GM19463 (cell line): ENCODE results near the gene HSPA12A.

Source experiments
- ATAC-seq: cut with Tn5 transposase; IDR thresholded peaks from one replicate; pipeline ENCODE4 v1.9.1; 2021; ENCODE audit warnings: mild to moderate bottlenecking, moderate library complexity; ENCODE audit not compliant: unreplicated experiment

HSPA12A gene, protein sequence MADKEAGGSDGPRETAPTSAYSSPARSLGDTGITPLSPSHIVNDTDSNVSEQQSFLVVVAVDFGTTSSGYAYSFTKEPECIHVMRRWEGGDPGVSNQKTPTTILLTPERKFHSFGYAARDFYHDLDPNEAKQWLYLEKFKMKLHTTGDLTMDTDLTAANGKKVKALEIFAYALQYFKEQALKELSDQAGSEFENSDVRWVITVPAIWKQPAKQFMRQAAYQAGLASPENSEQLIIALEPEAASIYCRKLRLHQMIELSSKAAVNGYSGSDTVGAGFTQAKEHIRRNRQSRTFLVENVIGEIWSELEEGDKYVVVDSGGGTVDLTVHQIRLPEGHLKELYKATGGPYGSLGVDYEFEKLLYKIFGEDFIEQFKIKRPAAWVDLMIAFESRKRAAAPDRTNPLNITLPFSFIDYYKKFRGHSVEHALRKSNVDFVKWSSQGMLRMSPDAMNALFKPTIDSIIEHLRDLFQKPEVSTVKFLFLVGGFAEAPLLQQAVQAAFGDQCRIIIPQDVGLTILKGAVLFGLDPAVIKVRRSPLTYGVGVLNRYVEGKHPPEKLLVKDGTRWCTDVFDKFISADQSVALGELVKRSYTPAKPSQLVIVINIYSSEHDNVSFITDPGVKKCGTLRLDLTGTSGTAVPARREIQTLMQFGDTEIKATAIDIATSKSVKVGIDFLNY

GRCh38 chr10:116742367-116743265, at the start of gene HSPA12A:
Gene HSPA12A, minus strand, starts transcription at chr10:116742566. Its CDS starts 97 bp downstream, at chr10:116742469.
- peak; percentile 94 for ATAC-seq

DNA sequence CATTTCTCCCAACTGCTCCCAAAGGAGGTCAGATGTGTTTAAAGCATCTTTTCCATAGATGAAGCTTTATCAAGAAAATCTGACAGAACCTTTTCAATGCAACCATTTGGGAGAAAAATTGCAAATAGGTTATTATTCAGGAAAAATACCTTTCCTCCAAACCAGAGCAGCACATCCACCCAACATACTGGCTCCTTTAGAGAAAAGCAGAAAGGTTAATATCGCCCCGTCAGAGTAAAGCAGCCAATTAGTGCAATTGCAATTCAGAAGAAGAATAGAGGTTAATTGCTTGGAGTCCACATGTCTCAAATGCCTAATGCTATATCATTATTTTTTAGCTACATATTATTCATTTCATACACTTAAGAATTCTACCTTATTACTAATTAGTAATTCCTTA, 48.9 kb upstream of the HSPA12A start:
- ATAC-seq, result no peak

- peak; percentile 75 for ATAC-seq
Observed at GRCh38 chr10:116787893-116788665, 45.7 kb upstream of the HSPA12A start.

DNA sequence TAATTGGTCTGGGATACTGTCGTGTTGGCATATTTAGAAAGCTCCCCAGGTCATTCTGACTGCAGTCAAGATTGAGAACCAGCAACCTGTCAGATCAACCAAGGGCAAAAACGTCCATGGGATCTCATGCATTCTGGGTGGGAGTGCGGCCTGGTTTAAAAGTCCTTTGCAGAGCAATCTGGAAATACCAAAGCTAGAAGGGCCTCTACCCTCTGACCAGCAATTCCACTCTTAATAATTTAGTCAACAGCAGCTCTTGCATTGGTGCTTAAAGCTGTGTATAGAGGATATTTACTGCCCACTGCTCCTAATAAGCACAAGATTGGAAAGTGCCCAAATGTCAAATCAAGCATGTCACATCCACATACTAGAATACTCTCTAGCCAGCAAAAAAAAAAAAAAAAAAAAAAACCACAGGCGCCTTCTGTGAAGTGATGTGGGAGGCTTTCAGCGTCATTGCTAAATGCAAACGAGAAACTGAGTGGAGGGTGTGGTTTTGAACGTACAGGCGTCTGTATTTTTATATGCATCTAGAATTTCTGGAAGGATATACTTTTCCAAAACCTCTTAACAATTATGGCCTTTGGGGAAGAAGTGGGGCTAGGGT, 44.8 kb upstream of the HSPA12A start:
- no peak for ATAC-seq

- no peak for ATAC-seq
Observed at GRCh38 chr10:116785867-116786266, 43.5 kb upstream of the HSPA12A start.

DNA sequence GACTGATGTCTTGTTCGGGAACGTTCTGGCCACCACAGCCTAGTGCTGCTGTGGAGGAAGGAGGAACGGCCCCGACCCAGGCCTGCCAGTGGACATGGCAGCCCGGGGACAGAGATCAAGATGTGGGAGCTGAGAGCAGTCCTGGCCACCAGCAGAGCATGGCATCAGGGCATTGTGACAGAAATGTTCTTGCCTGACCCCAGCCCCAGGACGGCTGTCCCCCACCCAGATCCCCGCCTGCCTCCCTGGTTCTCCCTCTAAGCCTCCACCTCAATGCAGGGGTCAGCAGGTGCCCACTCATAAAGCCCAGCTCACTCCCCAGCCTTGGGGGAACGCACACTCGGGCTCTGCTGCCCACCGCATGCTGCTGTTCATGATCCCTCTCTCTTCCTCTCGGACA, 42.9 kb upstream of the HSPA12A start:
- no peak for ATAC-seq

- ATAC-seq, result no peak
Observed at GRCh38 chr10:116784651-116785050, 42.3 kb upstream of the HSPA12A start.

GRCh38 chr10:116784035-116784434, 41.7 kb upstream of the HSPA12A start:
- no peak for ATAC-seq

- no peak for ATAC-seq
Observed at GRCh38 chr10:116783011-116783655, 40.8 kb upstream of the HSPA12A start.

DNA sequence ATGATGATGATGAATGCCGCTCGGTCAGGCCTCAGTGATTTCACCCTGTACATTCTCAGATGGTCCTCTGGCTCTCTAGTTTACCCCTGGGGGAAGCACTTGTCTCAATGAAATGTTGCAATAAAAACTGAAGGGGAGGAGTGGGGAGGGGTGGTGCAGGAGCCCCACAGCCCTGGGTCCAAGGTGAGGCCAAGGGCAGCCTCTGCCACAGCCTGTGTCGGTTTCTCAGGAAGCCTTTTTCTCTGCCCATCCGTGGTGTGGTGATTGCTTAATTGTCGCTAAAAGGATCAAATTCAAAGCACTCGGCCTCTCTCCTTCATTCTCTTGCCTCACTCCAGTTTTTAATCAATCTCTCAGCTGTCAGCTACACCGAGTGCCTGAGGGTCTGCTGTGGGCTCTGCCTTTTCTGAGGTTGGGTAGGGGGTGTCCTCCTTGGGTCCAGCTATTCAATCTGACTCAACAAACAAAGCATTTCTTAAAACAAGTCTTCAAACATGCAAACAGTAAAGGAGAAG, 39.1 kb upstream of the HSPA12A start:
- ATAC-seq, result no peak

DNA sequence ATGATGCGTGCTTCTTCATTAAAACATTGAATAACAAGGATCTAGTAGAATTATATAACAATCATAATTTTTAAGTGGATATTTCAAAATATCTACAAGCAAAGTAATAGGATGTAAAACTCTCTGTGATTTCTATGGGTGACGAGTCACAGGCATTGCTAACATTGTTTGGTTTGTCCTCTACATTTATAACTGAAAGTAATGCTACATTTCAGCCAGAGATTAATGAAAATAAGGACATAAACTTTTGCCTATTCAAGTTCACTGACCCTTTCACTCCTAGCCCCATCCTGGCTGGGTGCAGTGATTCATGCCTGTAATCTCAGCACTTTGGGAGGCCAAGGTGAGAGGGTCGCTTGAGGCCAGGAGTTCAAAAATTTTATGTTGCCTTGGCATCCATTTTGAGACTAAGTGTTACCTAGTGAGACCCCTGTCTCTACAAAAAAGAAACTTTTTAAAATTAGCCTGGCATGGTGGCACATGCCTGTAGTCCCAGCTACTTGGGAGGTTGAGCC, 38.4 kb upstream of the HSPA12A start:
- ATAC-seq, result no peak

DNA sequence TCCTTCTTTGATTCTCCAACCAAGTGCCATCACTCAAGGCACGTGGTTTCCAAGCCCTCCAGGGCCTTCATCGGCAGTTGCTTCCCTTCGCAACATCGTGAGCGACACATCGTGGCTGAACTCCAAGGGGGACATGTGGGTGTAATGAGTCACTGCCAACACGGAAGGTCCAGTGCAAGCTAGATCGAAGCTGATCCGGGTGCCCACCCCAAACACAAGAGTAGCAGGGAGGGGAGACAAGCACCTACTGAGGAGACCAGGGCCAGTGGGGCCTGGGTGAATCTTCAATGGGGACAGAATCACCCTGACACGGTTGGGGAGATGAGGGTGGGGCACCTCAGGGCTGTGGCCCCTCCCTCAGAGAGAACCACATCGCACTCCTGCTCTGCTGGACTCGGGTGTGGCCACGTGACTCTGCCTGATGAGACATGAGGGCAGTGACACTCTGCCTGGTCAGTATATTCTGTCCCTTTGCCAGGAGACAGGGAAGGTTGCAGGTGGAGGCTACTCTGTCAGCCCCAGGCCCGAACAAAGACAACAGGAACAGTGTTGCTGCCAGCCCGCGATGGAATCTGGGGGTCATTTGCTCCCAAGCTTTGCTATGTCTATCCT, 36.8 kb upstream of the HSPA12A start:
- no peak for ATAC-seq

DNA sequence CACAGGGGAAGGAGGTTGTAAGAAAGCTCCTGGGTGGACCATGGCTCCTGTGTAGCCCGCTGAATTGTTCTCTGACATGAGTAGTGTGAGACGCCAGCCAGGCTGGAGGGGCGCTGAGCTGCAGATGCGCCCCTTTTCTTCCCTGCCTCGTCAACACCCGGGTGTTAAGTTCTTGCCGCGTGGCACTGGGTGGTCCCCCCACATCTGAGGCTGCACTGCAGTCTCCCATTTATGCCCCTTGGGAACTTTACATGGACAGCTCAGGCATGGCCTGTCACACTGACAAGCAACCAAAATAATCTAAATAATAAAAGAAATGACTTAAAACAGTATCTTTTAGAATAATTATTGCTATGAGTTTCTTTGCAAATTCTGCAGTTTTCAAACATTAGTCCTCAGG, 34.6 kb upstream of the HSPA12A start:
- ATAC-seq, result no peak

DNA sequence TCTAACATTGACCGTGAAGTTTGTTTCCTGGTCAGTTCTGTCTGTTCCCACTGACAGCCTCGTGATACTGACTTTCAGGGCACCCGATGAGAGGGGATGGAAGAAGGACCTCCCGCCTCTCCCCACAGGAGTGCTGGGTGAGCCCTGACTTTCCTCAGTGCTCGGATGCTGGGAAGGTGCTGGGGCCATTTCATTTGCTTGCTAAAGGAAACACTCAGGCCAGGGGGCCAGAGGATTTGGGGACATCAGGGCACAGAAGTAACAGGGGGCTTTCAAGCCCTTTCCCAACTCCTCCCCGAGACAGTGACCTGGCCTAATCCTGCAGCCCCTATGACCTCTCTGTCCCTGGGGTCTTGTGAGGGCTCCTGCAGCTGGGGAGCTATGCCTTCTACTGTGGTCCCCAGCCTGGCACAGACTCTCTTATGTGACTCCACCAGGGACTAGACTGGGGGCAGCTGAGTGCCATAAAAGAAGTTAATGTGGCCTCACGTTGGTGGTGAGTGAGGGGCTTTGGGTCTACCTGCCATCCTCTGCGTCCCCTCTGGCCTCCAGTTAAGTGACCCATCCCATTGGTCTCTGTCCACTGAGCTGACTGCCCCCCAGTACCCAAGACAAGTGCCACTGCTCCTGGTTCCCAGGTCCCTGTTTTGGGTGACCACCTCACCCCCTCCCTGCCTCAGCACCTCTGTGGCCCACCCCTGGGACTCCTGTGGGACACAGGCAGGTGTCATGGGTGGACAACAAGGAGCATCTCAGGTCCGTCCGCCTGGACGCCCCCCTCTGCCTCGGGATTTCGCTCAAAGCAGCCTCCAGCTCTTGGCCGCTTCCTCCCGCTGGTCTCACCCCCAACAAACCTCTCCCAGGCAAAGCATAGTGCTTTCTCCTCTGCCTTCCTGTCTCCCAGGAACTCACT, 33.4 kb upstream of the HSPA12A start:
- no peak for ATAC-seq

DNA sequence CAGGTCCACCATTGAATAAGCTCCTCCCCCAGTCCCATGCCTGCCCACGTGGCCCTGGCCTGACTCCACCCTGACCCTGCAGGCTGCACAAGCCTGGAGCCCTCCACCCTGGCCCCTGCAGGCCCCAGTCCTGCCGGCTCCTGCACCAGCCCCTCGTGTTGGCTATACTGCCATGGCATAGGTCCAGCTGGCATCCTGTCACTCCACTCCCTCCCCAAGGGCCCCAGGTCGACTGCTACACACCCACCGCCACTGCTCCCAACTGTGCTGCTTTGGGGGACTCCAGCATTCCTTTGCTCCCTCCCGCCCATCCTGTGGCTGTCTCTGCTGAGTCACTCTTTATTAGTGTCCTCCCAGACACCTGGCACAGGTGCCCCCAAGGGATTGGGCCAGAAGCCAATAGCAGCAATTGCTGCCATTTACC, 32.4 kb upstream of the HSPA12A start:
- ATAC-seq, result no peak

GRCh38 chr10:116772909-116773705, 30.7 kb upstream of the HSPA12A start:
- ATAC-seq, result no peak
